Hepatic stellate cell (primary cell): ENCODE data around the gene VEPH1.

Experiments
- DNase-seq: peaks from one replicate; pipeline ENCODE4 v3.0.0; 2011; ENCODE audit warnings: low spot score

Gene VEPH1

DNA sequence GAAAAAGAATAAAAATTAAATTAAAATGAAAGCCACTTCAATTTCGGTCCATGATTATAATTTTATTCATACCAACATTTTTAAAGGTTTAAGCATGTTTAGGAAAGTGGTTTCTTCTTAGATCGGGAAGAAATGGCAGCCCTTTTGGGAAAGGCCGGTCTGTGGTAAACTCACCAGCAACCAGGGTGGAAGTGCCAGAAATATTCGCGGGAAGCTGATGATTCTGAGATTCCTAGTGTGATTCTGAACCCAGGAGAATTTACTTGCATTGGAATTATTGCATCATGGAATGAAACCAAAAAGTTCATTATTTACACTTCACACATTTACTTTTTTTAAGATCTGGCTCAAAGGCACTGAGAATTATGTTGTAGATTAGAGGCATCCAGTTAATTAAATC lies 246.1 kb downstream of the VEPH1 start:
- no peak for DNase-seq

GRCh38 chr3:157255797-157256196 lies 247.4 kb downstream of the VEPH1 start:
- no peak for DNase-seq

DNA sequence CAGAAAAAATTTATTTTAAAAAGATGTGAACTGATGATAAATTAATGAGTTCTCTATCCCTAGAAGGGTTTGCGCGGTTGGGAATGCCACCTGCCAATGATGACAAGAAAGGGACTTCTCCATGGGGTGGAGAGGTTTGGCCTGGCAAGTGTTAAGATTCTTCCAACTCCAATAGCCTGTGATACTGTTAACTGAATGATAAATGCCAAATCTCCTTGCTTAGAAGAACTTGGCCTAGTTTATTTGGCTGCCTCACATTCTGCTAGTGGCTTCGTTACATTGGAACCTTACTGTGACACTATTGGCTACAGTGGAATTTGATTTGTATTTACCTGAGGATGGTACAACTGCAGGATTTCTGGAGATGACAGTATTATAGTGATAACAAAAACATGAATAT lies 251.5 kb downstream of the VEPH1 start:
- no peak for DNase-seq

DNA sequence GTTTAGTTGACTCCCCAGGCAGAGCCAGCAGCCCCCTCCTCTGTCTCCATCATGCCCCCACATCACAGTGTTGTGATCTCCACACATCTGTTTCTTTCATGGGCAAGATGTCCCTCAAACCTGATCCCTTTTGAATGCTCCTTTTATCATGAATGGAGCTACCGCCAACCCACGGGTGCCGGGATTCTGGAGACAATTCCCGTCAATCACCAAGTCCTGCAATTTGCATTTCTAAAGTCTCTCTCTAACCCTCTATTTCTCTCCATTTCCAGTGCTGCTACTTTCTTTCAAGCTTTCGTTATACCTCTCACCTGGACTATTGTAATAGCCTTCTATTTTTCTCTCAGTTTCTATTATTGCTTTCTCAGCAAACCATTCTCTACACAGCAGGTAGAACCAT lies 253.6 kb downstream of the VEPH1 start:
- DNase-seq: no peak

DNA sequence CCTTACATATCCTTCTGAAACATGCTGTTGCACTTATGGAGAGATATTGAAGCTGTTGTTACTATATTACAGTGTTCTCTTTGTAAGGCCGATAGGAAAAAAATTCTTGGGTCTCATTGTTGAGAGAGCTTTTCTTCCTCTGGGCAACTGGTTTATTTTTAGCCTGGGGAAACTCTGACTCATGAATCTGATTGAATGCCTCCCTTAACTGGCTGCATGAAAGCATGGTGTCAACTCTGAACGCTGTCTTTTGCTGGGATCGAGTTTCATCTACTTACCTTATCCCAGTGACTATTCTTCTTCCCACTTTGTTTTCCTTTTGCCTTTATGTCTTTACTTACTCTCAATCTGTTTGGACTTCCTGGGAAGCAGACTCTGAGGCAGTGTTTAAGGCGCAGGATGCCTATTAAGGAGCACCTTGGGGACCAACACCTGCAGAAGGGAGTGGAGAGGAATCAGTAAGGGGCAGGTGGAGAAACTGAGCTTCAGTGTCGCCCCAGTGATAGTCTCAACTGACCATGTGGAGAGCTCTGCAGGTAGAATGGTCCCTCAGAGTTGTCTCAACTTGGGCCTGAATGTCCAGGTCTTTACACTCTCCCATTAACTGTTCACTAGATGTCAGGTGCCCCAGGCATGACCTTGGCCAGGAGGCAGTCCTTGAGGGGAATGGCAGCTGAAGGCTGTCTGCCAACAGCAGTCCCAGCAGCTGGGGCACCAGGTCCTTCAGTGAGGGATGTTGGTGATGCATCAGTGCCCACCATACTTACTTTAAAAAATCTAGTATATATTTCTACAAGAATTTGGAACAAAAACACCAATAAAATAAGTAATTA lies 254.4 kb downstream of the VEPH1 start:
- DNase-seq: peak; percentile 53

- DNase-seq: no peak
Measured at GRCh38 chr3:157247391-157247790, 255.8 kb downstream of the VEPH1 start.

GRCh38 chr3:157242836-157243235 lies 260.4 kb downstream of the VEPH1 start:
- no peak for DNase-seq

DNA sequence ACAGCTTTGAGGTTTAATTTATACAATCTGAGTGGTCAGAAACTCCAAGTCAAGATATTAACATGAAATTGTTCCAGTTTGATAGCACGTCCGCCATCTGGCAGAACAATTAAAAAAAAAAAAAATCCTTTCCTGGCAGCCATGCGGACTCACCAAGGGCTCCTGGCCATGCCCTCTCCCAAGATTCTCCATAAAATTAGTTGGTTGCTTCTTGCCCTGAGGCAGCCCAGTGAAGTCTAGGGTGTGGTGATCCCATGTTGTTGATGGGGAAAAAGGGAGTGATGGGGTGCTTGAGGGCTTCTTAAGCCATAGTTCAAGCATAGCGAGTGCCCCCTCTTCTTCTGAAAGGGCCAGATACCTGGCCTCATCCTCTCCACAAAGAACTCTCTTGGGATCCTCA lies 261.6 kb downstream of the VEPH1 start:
- no peak for DNase-seq

GRCh38 chr3:157240408-157240807 lies 262.8 kb downstream of the VEPH1 start:
- no peak for DNase-seq

DNA sequence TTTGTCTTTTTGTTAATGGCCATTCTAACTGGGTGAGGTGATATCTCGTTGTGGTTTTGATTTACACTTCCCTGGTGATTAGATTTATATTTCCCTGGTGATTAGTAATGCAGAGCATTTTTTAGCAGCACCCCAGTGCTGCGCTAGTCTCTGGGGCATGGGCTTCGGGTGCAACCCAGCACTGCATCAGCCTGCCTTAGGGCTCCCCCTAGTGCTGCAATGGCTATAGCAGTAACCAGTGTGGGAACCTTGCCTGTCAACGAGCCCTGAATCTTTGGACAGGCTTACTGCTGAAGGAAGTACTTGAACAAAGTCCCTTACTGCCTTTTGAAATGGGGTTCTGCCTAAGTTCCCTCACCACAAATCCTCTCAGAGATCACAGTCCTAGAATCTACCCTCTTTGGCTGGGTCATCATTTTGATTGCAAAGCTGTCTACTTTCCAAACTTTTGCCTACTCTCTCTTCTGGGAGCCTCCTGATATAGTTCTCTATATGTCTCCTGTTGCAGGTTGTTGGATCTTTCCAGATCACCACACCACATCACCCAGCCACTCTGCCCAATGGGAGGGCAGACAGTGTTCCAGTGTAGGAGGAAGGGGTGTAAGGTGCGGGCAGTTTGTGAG lies 264.0 kb downstream of the VEPH1 start:
- peak; percentile 31 for DNase-seq

DNA sequence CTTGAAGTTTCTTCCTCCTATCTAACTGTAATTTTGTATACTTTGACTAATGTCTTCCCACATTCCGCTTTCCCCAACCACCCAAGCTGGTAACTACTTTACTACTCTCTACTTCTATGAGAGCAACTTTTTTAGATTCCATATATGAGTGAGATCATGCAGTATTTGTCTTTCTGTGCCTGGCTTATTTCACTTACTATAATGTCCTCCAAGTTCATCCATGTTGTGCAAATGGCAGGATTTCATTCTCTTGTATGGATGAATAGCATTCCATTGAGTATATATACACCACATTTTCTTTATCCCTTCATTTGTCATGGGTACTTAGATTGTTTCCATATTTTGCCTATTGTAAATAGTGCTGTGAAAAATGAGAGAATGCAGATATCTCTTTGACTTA lies 264.8 kb downstream of the VEPH1 start:
- no peak for DNase-seq

DNA sequence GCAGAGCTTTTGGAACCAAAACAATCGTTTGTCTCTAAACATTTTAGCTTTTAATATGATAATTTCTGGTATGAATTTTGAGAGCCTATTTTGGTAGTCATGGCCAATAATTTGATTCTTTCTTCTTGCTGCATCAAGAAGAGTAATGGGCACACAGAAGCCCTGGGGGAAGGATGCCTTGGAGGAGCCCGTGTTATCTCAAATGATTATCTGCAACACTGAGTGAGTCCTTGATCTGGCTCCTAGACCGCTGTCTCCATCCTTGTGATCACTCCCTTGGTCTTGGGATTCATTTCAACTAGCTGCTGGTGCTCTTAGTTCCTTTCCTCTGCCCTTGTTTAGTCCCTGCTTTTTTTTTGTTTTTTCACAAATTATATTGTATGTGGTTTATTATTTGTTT lies 265.3 kb downstream of the VEPH1 start:
- DNase-seq: no peak

- DNase-seq: no peak
Measured at GRCh38 chr3:157235291-157235690, 267.9 kb downstream of the VEPH1 start.

- no peak for DNase-seq
Measured at GRCh38 chr3:157233923-157234322, 269.3 kb downstream of the VEPH1 start.

DNA sequence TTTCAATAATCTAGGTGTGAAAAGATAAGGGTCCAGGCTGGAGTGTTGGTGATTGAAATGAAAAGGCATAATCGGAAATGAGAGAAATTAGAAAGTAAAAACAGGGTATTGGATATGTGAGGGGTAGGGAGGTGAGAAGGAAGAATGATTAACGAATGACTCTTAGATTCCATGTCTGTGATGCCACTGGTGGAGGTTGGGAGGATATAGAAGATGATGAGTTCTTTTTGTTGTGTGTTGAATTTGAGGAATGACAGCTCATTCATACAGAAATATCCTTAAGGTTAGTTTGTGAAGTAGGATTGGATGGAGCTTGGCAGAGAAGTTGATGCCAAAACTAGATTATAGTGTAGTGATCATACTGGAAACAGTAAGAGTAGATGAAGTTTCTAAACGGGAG lies 271.1 kb downstream of the VEPH1 start:
- DNase-seq: no peak

DNA sequence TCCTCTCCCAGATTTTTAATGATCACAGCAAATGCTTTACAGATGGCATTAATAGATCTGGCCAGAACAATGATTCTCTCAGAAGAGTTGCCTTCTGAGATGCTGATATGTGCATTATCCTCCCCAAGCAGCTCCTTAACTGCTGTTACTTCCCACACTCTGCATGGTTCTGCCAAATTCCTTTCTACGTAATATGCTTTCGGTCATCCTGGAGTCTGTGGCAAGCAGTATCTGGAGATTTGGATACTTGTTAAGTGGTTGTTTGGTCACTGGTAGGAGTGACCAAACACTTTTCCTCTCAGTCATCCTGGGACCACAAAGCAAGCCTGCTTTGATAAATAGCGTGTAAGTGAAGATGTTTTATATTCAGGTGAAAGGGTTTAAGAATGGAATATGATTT lies 272.1 kb downstream of the VEPH1 start:
- DNase-seq: no peak

- DNase-seq: no peak
Measured at GRCh38 chr3:157226173-157226847, 276.9 kb downstream of the VEPH1 start.

DNA sequence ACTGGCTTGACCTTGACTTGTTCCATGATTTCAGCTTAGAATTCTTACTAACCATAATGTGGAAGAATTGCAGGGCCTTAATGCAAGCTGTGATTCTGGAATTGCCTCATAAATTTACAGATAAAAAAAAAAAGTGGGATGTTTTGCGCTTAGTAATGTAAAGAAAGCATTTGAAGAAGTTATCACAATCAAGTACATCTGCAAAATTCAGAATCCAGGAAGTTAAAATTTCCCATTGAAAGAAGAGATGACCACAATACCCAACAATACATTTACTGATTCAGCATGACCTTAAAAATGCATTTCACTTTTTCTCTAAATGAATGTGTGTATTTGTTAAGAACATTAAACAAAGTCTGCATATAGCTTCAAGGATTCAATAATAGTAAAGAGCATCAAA lies 278.2 kb downstream of the VEPH1 start:
- no peak for DNase-seq

- DNase-seq: no peak
Measured at GRCh38 chr3:157220883-157221282, 282.3 kb downstream of the VEPH1 start.

DNA sequence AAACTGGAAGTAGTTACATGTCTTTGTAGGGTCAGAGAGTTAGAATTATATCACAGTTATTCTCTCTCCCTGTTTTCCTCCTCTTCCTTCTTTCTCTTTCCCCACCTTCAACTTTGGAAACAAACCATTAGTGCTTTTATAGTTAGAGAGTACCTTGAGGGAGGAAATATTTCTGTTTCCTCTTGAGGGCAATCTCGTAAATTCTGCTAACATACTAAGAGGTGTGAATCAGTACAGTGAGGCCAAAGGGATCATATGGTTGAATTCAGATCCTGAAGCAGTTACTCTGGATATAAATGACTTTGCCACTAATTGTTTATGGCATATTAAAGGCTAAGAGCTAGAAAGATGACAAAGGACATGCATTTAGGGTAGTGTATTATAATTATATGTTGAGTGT lies 283.0 kb downstream of the VEPH1 start:
- no peak for DNase-seq

DNA sequence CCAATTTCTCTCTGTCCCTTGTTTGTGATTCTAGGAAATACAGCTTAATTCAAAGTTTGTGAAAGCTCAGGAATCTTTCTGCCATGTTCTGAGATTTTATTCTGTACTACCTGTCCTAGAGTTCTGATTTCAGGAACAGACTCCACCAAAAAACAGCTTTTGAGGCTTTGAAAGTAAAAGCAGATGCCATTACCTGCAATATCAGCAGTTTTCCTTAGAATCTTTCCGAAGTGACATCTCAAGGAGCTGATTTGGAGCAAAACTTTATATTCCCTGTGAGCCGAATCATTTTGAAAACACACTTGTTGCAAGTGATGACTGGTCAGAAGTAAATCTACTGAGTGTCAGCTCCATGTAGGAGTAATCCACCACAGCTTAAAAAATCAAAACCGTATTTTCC lies 284.0 kb downstream of the VEPH1 start:
- no peak for DNase-seq
